ENCODE measurements around the gene SORBS2.

Gene SORBS2

GRCh38 chr4:185566972-185567371 is 245.0 kb downstream of the SORBS2 start:
- H3K4me1 Mint-ChIP-seq = peaks cover 19% of the 10 kb centered on the region
- H3K27me3 Mint-ChIP-seq (ENCODE audit: low read depth, poor library complexity) = peaks cover 4% of the 10 kb centered on the region
- no peak for TF ChIP-seq CTCF (IDR thresholded peaks at IDR 0.05)
- peak overlapping the region; percentile 78 for H3K27ac Mint-ChIP-seq
- no peak overlapping the region for H3K4me3 Mint-ChIP-seq
- peaks cover 6% of the 10 kb centered on the region for H3K36me3 Mint-ChIP-seq (ENCODE audit: low read depth)
- H3K9me3 Mint-ChIP-seq = peaks cover 29% of the 10 kb centered on the region
- no peak for DNase-seq

DNA sequence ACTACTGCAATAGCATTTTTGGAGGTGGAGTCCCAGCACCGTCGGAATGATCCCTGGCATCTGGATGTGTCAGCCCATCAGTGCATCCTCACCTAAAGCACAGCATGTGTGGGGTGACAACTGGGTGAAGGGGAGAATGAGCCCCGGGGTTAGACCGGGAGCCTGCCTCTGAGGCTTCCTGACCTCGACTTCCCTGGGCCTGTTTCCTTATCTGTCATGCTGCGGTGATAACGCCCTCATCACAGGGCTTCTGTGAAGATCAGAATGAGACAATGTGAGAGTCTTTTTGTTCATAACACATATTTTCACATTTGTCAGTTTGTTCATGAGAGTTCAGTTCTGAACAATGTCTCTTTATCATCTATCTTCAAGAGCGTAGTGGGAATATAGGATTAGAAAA is 245.6 kb downstream of the SORBS2 start:
- DNase-seq = no peak
- Mint-ChIP-seq H3K9me3 (peaks cover 25% of the 10 kb centered on the region), H3K36me3 (ENCODE audit: low read depth) (peaks cover 6% of the 10 kb centered on the region), H3K27ac (no peak overlapping the region), H3K4me1 (peaks cover 19% of the 10 kb centered on the region), H3K27me3 (ENCODE audit: low read depth, poor library complexity) (peaks cover 7% of the 10 kb centered on the region), H3K4me3 (no peak overlapping the region)
- TF ChIP-seq CTCF (IDR thresholded peaks at IDR 0.05) = no peak

DNA sequence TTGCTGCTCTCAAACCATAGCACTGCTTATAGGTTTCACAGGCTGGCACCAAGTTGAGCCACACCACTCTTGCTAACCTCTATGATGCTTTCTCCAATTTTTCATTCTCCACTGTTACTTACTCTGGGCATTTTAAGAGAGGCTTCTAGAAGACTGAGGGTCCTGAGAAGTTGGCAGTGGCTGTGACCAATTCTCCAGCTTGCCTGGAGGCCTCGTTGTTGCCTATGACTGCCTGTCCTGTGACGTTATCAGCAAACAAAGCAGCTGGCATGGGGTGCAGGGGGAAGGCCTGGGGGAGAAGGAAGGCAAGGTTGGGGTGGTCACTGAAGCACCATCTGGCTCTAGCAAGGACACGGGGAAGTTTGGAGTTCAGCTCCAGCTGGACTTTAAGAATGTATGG is 246.3 kb downstream of the SORBS2 start:
- TF ChIP-seq CTCF (IDR thresholded peaks at IDR 0.05) = no peak
- no peak overlapping the region for H3K4me3 Mint-ChIP-seq
- no peak for DNase-seq
- H3K4me1 Mint-ChIP-seq = peaks cover 19% of the 10 kb centered on the region
- no peak overlapping the region for H3K27ac Mint-ChIP-seq
- peaks cover 25% of the 10 kb centered on the region for H3K9me3 Mint-ChIP-seq
- peaks cover 9% of the 10 kb centered on the region for H3K27me3 Mint-ChIP-seq (ENCODE audit: low read depth, poor library complexity)
- peaks cover 6% of the 10 kb centered on the region for H3K36me3 Mint-ChIP-seq (ENCODE audit: low read depth)

- Mint-ChIP-seq H3K4me1 (peaks cover 23% of the 10 kb centered on the region), H3K27ac (no peak overlapping the region), H3K36me3 (ENCODE audit: low read depth) (peaks cover 6% of the 10 kb centered on the region), H3K27me3 (ENCODE audit: low read depth, poor library complexity) (peaks cover 9% of the 10 kb centered on the region), H3K9me3 (peaks cover 31% of the 10 kb centered on the region), H3K4me3 (no peak overlapping the region)
- no peak for DNase-seq
- no peak for TF ChIP-seq CTCF (IDR thresholded peaks at IDR 0.05)
Observed at GRCh38 chr4:185564349-185564748, 247.6 kb downstream of the SORBS2 start.

GRCh38 chr4:185562531-185562930 is 249.5 kb downstream of the SORBS2 start:
- H3K4me1 Mint-ChIP-seq = peaks cover 18% of the 10 kb centered on the region
- H3K36me3 Mint-ChIP-seq (ENCODE audit: low read depth) = peaks cover 11% of the 10 kb centered on the region
- TF ChIP-seq CTCF (IDR thresholded peaks at IDR 0.05) = no peak
- no peak overlapping the region for H3K27ac Mint-ChIP-seq
- peaks cover 46% of the 10 kb centered on the region for H3K9me3 Mint-ChIP-seq
- peaks cover 9% of the 10 kb centered on the region for H3K27me3 Mint-ChIP-seq (ENCODE audit: low read depth, poor library complexity)
- no peak overlapping the region for H3K4me3 Mint-ChIP-seq
- no peak for DNase-seq

GRCh38 chr4:185560316-185560715 is 251.7 kb downstream of the SORBS2 start:
- Mint-ChIP-seq H3K27ac (no peak overlapping the region), H3K36me3 (ENCODE audit: low read depth) (peaks cover 7% of the 10 kb centered on the region), H3K4me3 (no peak overlapping the region), H3K4me1 (peaks cover 10% of the 10 kb centered on the region), H3K27me3 (ENCODE audit: low read depth, poor library complexity) (peaks cover 9% of the 10 kb centered on the region), H3K9me3 (peaks cover 54% of the 10 kb centered on the region)
- no peak for DNase-seq
- TF ChIP-seq CTCF (IDR thresholded peaks at IDR 0.05) = no peak

Measured in nephron progenitor cell (in vitro differentiated cells).